ENCODE measurements around the gene CABLES1.

CABLES1 gene

DNA sequence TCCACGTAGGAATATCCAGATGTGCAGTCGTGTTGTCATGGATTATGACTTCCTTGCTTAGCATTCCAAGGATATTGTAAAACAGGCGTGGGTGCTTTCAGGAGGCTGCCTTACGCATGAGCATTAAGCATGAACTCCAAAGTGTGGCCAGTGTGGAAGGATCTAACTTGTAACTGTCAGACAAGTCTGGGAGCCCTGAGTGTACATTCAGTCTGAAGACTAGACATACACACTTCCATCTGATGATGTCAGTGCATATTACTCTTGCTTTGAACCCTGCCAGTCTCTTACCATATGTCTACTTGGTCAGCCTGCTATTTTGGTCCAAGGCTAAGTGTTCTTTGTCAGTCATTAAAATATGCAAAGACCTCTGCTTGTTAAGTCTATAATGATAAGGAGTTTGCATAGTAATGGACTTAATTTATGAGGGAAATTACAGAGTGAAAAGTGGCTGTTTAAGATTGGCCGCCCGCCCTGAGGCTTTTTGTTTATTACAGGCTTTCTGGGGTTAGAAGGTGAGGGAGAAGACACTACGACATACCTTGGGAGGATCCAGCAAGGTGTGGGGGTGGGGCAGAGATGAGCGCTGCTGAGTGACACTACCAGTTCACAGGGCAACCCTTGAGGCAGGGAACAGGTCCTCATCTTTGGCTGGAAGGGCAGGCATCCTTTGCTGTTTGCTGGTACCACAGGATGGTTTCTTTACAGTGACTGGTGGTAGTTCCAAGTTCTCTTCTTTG is 48.3 kb downstream of the CABLES1 start:
- H3K4me3 ChIP-seq (ENCODE audit: low read depth, low read length, poor library complexity, severe bottlenecking), result no peak overlapping the region
- peaks cover 10% of the 10 kb centered on the region for H3K4me1 ChIP-seq (ENCODE audit: insufficient read depth, low read length, severe bottlenecking)
- H2AFZ ChIP-seq (ENCODE audit: low read length), result no peak overlapping the region
- no peaks in the 10 kb centered on the region for H3F3A ChIP-seq (ENCODE audit: insufficient read depth, low read length)
- TF ChIP-seq, protein P1, sequence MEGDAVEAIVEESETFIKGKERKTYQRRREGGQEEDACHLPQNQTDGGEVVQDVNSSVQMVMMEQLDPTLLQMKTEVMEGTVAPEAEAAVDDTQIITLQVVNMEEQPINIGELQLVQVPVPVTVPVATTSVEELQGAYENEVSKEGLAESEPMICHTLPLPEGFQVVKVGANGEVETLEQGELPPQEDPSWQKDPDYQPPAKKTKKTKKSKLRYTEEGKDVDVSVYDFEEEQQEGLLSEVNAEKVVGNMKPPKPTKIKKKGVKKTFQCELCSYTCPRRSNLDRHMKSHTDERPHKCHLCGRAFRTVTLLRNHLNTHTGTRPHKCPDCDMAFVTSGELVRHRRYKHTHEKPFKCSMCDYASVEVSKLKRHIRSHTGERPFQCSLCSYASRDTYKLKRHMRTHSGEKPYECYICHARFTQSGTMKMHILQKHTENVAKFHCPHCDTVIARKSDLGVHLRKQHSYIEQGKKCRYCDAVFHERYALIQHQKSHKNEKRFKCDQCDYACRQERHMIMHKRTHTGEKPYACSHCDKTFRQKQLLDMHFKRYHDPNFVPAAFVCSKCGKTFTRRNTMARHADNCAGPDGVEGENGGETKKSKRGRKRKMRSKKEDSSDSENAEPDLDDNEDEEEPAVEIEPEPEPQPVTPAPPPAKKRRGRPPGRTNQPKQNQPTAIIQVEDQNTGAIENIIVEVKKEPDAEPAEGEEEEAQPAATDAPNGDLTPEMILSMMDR (IDR thresholded peaks at IDR 0.05; ENCODE audit: low read length), result no peak
- no peak for TF ChIP-seq EZH2 (IDR thresholded peaks at IDR 0.05; ENCODE audit: borderline replicate concordance, low read length)
- H3K9me2 ChIP-seq (ENCODE audit: low read depth, low read length), result no peaks in the 10 kb centered on the region
- H4K20me1 ChIP-seq (ENCODE audit: insufficient read depth, low read length), result no peaks in the 10 kb centered on the region
- H3K79me2 ChIP-seq (ENCODE audit: insufficient read depth, low read length), result no peaks in the 10 kb centered on the region
- H3K4me2 ChIP-seq (ENCODE audit: low read length), result no peak overlapping the region
- no peak overlapping the region for H3K27ac ChIP-seq (ENCODE audit: low read depth, low read length, poor library complexity, severe bottlenecking)
- no peaks in the 10 kb centered on the region for H3K27me3 ChIP-seq (ENCODE audit: insufficient read depth, low read length)
- no peaks in the 10 kb centered on the region for H3K9me3 ChIP-seq (ENCODE audit: low read length)
- H3K36me3 ChIP-seq (ENCODE audit: insufficient read depth, low read length), result no peaks in the 10 kb centered on the region
- no peak overlapping the region for H3K9ac ChIP-seq (ENCODE audit: low read length)

DNA sequence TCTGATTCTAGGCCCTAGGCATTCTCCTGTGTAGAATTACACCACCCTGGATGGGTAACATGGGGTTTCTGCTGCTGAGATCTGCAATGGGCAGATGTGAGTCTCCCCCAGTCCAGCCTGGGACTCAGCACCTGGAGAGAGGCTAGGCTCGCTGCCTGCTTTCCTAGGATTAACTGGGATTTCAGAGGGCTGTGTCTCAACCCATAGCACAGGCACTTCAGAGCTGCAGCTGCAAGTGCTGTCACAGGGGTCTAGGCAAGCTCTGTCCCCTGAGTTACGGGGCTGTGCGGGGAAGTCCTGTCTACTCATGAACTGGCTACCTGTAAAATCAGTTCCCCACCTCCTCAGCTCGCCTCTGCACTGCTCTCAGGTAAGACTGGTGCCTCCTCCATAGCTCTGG is 51.5 kb downstream of the CABLES1 start:
- Histone ChIP-seq H3K4me1 (ENCODE audit: insufficient read depth, low read length, severe bottlenecking) (peaks cover 3% of the 10 kb centered on the region), H3K4me3 (ENCODE audit: low read depth, low read length, poor library complexity, severe bottlenecking) (no peak overlapping the region), H3F3A (ENCODE audit: insufficient read depth, low read length) (no peaks in the 10 kb centered on the region), H3K4me2 (ENCODE audit: low read length) (no peak overlapping the region), H3K27ac (ENCODE audit: low read depth, low read length, poor library complexity, severe bottlenecking) (no peak overlapping the region), H3K9me2 (ENCODE audit: low read depth, low read length) (no peaks in the 10 kb centered on the region), H3K36me3 (ENCODE audit: insufficient read depth, low read length) (no peaks in the 10 kb centered on the region), H3K9me3 (ENCODE audit: low read length) (no peaks in the 10 kb centered on the region), H3K27me3 (ENCODE audit: insufficient read depth, low read length) (no peaks in the 10 kb centered on the region), H4K20me1 (ENCODE audit: insufficient read depth, low read length) (no peaks in the 10 kb centered on the region), H3K9ac (ENCODE audit: low read length) (no peak overlapping the region), H3K79me2 (ENCODE audit: insufficient read depth, low read length) (no peaks in the 10 kb centered on the region), H2AFZ (ENCODE audit: low read length) (no peak overlapping the region)
- no peak for TF ChIP-seq EZH2 (IDR thresholded peaks at IDR 0.05; ENCODE audit: borderline replicate concordance, low read length)
- TF ChIP-seq, protein P1 (IDR thresholded peaks at IDR 0.05; ENCODE audit: low read length), result no peak

DNA sequence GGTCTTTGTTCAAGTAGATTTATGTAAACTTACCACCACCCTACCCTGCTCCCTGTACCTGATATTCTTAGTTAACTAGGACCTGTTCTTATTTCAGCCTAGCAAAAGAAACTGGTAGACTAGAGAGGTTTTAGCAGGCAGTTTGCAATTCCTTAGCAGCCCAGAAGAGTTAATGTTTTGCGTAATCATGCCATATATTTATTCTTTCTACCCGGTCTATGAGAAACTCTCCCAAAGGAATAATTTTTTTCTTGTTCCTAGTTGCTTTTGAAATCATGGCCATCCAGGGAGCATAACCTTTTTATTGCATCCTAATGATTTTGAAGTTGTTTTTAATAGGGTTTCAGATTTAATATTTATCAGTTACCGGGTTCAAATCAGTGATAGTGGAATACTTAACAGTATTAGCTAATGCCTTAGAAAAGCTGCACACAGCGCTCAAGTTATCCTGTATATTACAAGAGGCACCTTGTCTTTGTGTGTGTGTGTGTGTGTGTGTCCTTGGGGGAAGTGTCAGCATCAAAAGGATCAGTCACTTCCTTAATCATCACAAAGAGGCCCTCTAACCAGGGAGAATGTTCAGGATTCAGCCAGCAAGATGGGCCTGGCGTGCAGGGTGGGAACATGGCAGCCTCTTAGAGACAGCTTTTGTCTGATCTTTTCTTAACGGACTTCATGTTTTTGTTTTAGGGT is 52.9 kb downstream of the CABLES1 start:
- Histone ChIP-seq H3K27me3 (ENCODE audit: insufficient read depth, low read length) (no peaks in the 10 kb centered on the region), H4K20me1 (ENCODE audit: insufficient read depth, low read length) (no peaks in the 10 kb centered on the region), H3K79me2 (ENCODE audit: insufficient read depth, low read length) (no peaks in the 10 kb centered on the region), H2AFZ (ENCODE audit: low read length) (no peak overlapping the region), H3K4me3 (ENCODE audit: low read depth, low read length, poor library complexity, severe bottlenecking) (no peak overlapping the region), H3K36me3 (ENCODE audit: insufficient read depth, low read length) (no peaks in the 10 kb centered on the region), H3K4me2 (ENCODE audit: low read length) (no peak overlapping the region), H3K4me1 (ENCODE audit: insufficient read depth, low read length, severe bottlenecking) (peaks cover 11% of the 10 kb centered on the region), H3K27ac (ENCODE audit: low read depth, low read length, poor library complexity, severe bottlenecking) (no peak overlapping the region), H3K9ac (ENCODE audit: low read length) (no peak overlapping the region), H3K9me3 (ENCODE audit: low read length) (no peaks in the 10 kb centered on the region), H3F3A (ENCODE audit: insufficient read depth, low read length) (no peaks in the 10 kb centered on the region), H3K9me2 (ENCODE audit: low read depth, low read length) (no peaks in the 10 kb centered on the region)
- TF ChIP-seq EZH2 (IDR thresholded peaks at IDR 0.05; ENCODE audit: borderline replicate concordance, low read length), result no peak
- TF ChIP-seq, protein P1 (IDR thresholded peaks at IDR 0.05; ENCODE audit: low read length), result no peak

All from OCI-LY1 (cell line).